ENCODE results near the gene CCDC141.

DNA sequence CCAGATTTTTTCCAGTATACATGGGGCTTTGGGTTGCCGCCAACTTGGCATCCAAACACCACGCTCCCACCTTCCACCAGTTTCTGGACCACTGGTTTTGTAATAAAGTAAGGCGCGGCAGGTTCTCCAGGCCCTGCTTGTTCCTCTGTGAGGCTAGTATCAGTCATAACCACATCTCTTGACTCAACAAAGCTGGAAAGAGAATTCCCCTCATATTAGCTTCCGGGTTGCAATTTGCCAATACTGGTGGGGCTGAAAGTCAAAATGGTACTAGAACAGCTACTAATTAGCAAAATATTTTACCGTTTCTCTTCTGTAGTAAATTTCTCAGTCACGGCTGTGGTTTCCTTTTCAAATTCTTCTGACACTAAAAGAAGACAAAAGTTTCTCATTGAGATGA, 267.7 kb downstream of the CCDC141 start:
- TF ChIP-seq, protein P1, sequence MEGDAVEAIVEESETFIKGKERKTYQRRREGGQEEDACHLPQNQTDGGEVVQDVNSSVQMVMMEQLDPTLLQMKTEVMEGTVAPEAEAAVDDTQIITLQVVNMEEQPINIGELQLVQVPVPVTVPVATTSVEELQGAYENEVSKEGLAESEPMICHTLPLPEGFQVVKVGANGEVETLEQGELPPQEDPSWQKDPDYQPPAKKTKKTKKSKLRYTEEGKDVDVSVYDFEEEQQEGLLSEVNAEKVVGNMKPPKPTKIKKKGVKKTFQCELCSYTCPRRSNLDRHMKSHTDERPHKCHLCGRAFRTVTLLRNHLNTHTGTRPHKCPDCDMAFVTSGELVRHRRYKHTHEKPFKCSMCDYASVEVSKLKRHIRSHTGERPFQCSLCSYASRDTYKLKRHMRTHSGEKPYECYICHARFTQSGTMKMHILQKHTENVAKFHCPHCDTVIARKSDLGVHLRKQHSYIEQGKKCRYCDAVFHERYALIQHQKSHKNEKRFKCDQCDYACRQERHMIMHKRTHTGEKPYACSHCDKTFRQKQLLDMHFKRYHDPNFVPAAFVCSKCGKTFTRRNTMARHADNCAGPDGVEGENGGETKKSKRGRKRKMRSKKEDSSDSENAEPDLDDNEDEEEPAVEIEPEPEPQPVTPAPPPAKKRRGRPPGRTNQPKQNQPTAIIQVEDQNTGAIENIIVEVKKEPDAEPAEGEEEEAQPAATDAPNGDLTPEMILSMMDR (IDR thresholded peaks at IDR 0.05): no peak
- TF ChIP-seq ZFX (IDR thresholded peaks at IDR 0.05; ENCODE audit: borderline replicate concordance): no peak
